Endothelial cell of umbilical vein (primary cell): Measurements from ENCODE around the gene CENPU. TPM values are rescaled to one million over a fixed set of nuclear protein-coding genes. Genes with fewer than 3 reads are reported as not detected.

Source experiments
- BruUV-seq: library from RNA; stranded (reverse); fragments of 400-500 nt; replicated peaks from 2 replicates; lab custom pipeline; 2021; lab: Mats Ljungman, UMichigan
- CTCF ChIA-PET: fragments of 300-600, 350-600 bp; sonication (Branson Sonifier 250); formaldehyde crosslinking; loops from one replicate; lab custom pipeline; 2021; ENCODE audit warnings: antibody characterized with exemption, inconsistent platforms; lab: Charles Lee
- POLR2A ChIA-PET: fragments of 300-600, 350-600 bp; sonication (Branson Sonifier 250); formaldehyde crosslinking; loops from one replicate; lab custom pipeline; 2021; ENCODE audit warnings: antibody characterized with exemption, inconsistent platforms; lab: Charles Lee
- DNase-seq: peaks from one replicate; pipeline ENCODE4 v3.0.0-alpha.2; 2011; ENCODE audit warnings: low read depth, low spot score
- FAIRE-seq: peaks from 2 replicates; lab custom pipeline; 2011; peaks lifted over from hg19 to GRCh38; lab: Jason Lieb, UNC
- H2AFZ ChIP-seq: 2 replicates; pipeline ENCODE4 v1.6.0; 2012; ENCODE audit warnings: low read depth, low read length, control low read depth, inconsistent platforms
- H3K27ac ChIP-seq: 2 replicates; pipeline ENCODE4 v1.5.1; 2011; ENCODE audit warnings: low read depth, mild to moderate bottlenecking, control low read depth, low read length, moderate library complexity; ENCODE audit not compliant: insufficient read depth
- H3K27me3 ChIP-seq, 2 experiments: 2 replicates each; pipeline versions ENCODE4 v1.6.0 to v1.6.1; 2011; ENCODE audit warnings: low read length in 2 of 2, mixed read lengths in 1 of 2; ENCODE audit not compliant: control insufficient read depth in 2 of 2, insufficient read depth in 2 of 2
- H3K36me3 ChIP-seq, 2 experiments: 2 replicates in 1 of 2; 3 replicates in 1 of 2; pipeline ENCODE4 v1.5.1; 2011; ENCODE audit warnings: low read length in 2 of 2, mild to moderate bottlenecking in 1 of 2, moderate library complexity in 1 of 2; ENCODE audit not compliant: control insufficient read depth in 2 of 2, insufficient read depth in 2 of 2; ENCODE audit errors: extremely low read depth in 1 of 2
- H3K4me1 ChIP-seq: 3 replicates; pipeline ENCODE4 v1.5.1; 2011; ENCODE audit warnings: mild to moderate bottlenecking, low read length; ENCODE audit not compliant: control insufficient read depth, insufficient read depth; ENCODE audit errors: extremely low read depth
- H3K4me2 ChIP-seq: 2 replicates; pipeline ENCODE4 v1.6.1; 2011; ENCODE audit warnings: low read length, control low read depth, mixed read lengths; ENCODE audit not compliant: insufficient read depth
- H3K4me3 ChIP-seq, 3 experiments: fragments of 200-600 bp in 1 of 3; sonication (generic), shearing (Covaris generic) in 1 of 3; replicated peaks in 1 of 3; 2 replicates each; pipeline ENCODE4 v1.5.1; 2011 to 2016; ENCODE audit warnings: control low read depth in 3 of 3, low read length in 3 of 3, mild to moderate bottlenecking in 2 of 3, inconsistent platforms in 1 of 3, low read depth in 1 of 3, moderate library complexity in 1 of 3; ENCODE audit not compliant: insufficient read depth in 1 of 3
- H3K79me2 ChIP-seq: 2 replicates; pipeline ENCODE4 v1.6.0; 2012; ENCODE audit warnings: low read length, inconsistent platforms; ENCODE audit not compliant: control insufficient read depth, insufficient read depth
- H3K9ac ChIP-seq: replicated peaks from 2 replicates; pipeline ENCODE3; 2011; ENCODE audit warnings: low read length, control low read depth; ENCODE audit not compliant: insufficient read depth; ENCODE audit errors: extremely low read depth
- H3K9me1 ChIP-seq: replicated peaks from 3 replicates; pipeline ENCODE4 v1.6.0; 2011; ENCODE audit warnings: mild to moderate bottlenecking, low read length; ENCODE audit not compliant: control insufficient read depth, insufficient read depth; ENCODE audit errors: extremely low read depth
- H3K9me3 ChIP-seq: replicated peaks from 2 replicates; pipeline ENCODE4 v1.5.1; 2012; ENCODE audit warnings: low read length, inconsistent platforms; ENCODE audit not compliant: control insufficient read depth, insufficient read depth
- H4K20me1 ChIP-seq: replicated peaks from 2 replicates; pipeline ENCODE3; 2011; ENCODE audit warnings: mild to moderate bottlenecking, low read length; ENCODE audit not compliant: control insufficient read depth, insufficient read depth; ENCODE audit errors: extremely low read depth
- EZH2 ChIP-seq: IDR thresholded peaks from 2 replicates; pipeline ENCODE4 v1.6.1; 2012; ENCODE audit warnings: borderline replicate concordance, low read depth, mild to moderate bottlenecking, moderate library complexity, low read length, inconsistent platforms; ENCODE audit not compliant: severe bottlenecking
- FOS ChIP-seq: IDR thresholded peaks from 2 replicates; pipeline ENCODE4 v1.6.1; 2011; ENCODE audit warnings: mild to moderate bottlenecking, low read length, moderate library complexity, borderline replicate concordance; ENCODE audit not compliant: insufficient read depth
- GATA2 ChIP-seq: IDR thresholded peaks from 2 replicates; pipeline ENCODE4 v1.7.0; 2011; ENCODE audit warnings: low read depth, mild to moderate bottlenecking, moderate library complexity, mixed read lengths, low read length; ENCODE audit not compliant: insufficient read length, insufficient read depth
- JUN ChIP-seq: IDR thresholded peaks from 2 replicates; pipeline ENCODE4 v1.6.1; 2011; ENCODE audit warnings: borderline replicate concordance, low read depth; ENCODE audit not compliant: insufficient read length, insufficient read depth
- MYC ChIP-seq: IDR thresholded peaks from one replicate; pipeline ENCODE4 v1.6.1; 2011; ENCODE audit warnings: mild to moderate bottlenecking, low read depth, low read length
- POLR2A ChIP-seq: IDR thresholded peaks from 2 replicates; pipeline ENCODE4 v1.6.1; 2012; ENCODE audit warnings: low read depth, mild to moderate bottlenecking, control low read depth, low read length
- POLR2AphosphoS5 ChIP-seq: IDR thresholded peaks from 2 replicates; pipeline ENCODE4 v1.6.1; 2012; ENCODE audit warnings: low read depth, mild to moderate bottlenecking, control low read depth, low read length, moderate library complexity; ENCODE audit not compliant: insufficient read depth
- dilution Hi-C: fragments of 300-500 bp; cut with MboI; formaldehyde crosslinking; loops from one replicate; pipeline ENCODE4 v1.15.0; 2019; ENCODE audit warnings: low sequenced_read_pairs; ENCODE audit not compliant: extremely low pct_ligation_motif_present
- intact Hi-C: fragments of 100-400 bp; cut with micrococcal nuclease; formaldehyde crosslinking; loops from one replicate; pipeline ENCODE4 v1.10.0; 2022
- polyA plus RNA-seq, 4 experiments: library from polyadenylated mRNA; depleted of rRNA in 3 of 4; stranded (reverse) in 3 of 4; unstranded in 1 of 4; fragments of >200 nt; gene quantifications; 2 replicates each; pipeline versions ENCODE4 v1.2.1 to v1.2.3, GENCODE V29; 2011 to 2012; ENCODE audit warnings: missing spikeins in 1 of 4
- total RNA-seq: library from RNA; stranded (reverse); gene quantifications from 2 replicates; pipeline ENCODE4 v1.2.3, GENCODE V29; 2021
- TF ChIP-seq, protein P1 (sequence below): IDR thresholded peaks from 2 replicates; pipeline ENCODE4 v1.6.1; 2011; ENCODE audit not compliant: insufficient read depth, insufficient read length
- TF ChIP-seq, protein P2 (sequence below), 2 donors: IDR thresholded peaks; 1 replicate in 1 of 2; 2 replicates in 1 of 2; pipeline ENCODE4 v1.5.1; 2011; ENCODE audit warnings: low read length in 2 of 2, mild to moderate bottlenecking in 2 of 2, moderate library complexity in 2 of 2, control low read depth in 1 of 2, inconsistent platforms in 1 of 2, low read depth in 1 of 2; ENCODE audit not compliant: insufficient read depth in 1 of 2; ENCODE audit errors: extremely low read depth in 1 of 2

The CENPU gene
- total and polyA plus RNA-seq, 2 donors (not counting 3 experiments of a cell fraction or from before 2014, with no cell fraction given), result 7.0 to 37.9 TPM

DNA sequence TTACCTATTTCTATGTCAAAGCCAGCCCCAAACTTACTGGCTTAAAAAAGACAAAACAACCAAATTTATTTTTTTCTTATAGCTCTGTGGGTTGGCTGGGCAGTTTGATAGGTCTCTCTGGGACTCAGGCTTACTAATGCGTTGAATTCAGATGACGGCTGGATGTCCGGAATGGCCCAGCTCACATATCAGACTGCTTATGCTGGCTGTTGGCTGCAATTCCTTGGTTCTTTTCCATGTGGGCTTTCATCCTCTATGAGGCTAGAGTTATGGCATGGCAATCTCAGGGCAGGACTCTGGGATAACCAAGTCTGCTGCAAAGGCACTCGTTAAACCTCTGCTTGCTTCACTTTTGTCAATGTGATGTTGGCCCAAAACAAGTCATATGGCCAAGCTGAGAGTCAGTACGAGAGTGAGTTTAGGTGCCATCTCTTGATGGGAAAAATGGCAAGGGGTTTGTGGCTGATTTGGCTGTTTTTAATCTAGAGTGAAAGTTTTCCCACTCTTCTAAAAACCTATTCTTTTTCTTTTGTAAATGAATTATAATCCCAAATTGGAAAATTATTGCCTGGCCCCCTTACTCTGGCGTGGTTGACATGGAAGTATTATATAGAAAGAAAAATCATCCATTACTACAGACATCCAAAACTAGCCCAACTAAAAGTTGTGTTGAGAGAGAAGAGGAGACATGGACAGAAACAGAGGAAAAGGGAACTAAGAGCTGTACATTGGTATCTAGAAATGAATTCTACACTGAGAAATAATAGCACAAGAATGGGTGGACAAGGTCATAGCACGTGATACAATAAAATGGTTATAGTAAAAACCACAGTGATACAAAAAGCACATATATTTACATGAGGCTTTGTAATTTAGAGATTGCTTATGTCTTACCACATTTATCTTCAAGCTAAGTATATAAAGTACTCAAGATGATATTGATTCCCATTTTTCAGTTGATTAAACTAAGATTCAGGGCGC, 77.7 kb downstream of the CENPU start:
- FAIRE-seq (no peak), DNase-seq (no peak)
- Histone ChIP-seq H3K9ac (no peak overlapping the region), H3K79me2 (no peaks in the 10 kb centered on the region), H3K9me3 (no peaks in the 10 kb centered on the region), H3K36me3 (no peaks in the 10 kb centered on the region), H2AFZ (no peak overlapping the region), H3K4me2 (no peak overlapping the region), H4K20me1 (no peaks in the 10 kb centered on the region), H3K27ac (no peak overlapping the region), H3K27me3 (no peaks in the 10 kb centered on the region), H3K4me1 (no peaks in the 10 kb centered on the region), H3K9me1 (no peaks in the 10 kb centered on the region), H3K4me3 (no peak overlapping the region)
- CTCF ChIA-PET, result interaction anchor here (2.2 kb wide), 1 partner anchor 9 kb away, joined by 5 read pairs; no protein-coding TSS in a partner anchor
- POLR2A ChIA-PET, result interaction anchor here (0.7 kb wide), 1 partner anchor 1759 kb away, joined by 3 read pairs; no protein-coding TSS in a partner anchor
- TF ChIP-seq POLR2AphosphoS5 (no peak), GATA2 (no peak), JUN (no peak), POLR2A (no peak), EZH2 (no peak), FOS (no peak), MYC (no peak)
- TF ChIP-seq, protein P1, sequence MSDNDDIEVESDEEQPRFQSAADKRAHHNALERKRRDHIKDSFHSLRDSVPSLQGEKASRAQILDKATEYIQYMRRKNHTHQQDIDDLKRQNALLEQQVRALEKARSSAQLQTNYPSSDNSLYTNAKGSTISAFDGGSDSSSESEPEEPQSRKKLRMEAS, result no peak
- TF ChIP-seq, protein P2, sequence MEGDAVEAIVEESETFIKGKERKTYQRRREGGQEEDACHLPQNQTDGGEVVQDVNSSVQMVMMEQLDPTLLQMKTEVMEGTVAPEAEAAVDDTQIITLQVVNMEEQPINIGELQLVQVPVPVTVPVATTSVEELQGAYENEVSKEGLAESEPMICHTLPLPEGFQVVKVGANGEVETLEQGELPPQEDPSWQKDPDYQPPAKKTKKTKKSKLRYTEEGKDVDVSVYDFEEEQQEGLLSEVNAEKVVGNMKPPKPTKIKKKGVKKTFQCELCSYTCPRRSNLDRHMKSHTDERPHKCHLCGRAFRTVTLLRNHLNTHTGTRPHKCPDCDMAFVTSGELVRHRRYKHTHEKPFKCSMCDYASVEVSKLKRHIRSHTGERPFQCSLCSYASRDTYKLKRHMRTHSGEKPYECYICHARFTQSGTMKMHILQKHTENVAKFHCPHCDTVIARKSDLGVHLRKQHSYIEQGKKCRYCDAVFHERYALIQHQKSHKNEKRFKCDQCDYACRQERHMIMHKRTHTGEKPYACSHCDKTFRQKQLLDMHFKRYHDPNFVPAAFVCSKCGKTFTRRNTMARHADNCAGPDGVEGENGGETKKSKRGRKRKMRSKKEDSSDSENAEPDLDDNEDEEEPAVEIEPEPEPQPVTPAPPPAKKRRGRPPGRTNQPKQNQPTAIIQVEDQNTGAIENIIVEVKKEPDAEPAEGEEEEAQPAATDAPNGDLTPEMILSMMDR (IDR thresholded peaks at IDR 0.05; ENCODE audit: extremely low read depth in 1 of 2, insufficient read depth in 1 of 2, low read depth in 1 of 2, low read length in 2 of 2), result no peak
- no TSS peak for BruUV-seq
- dilution Hi-C loops (no loop called here), intact Hi-C loops (loop anchor here (10.0 kb wide), 1 partner anchor 349 kb away; no protein-coding TSS in a partner anchor)
